EL (cell line): Measurements from ENCODE around the gene CEP85.

Experiments
- DNase-seq: peaks from one replicate; pipeline ENCODE4 v3.0.0-alpha.2; 2016

The CEP85 gene

DNA sequence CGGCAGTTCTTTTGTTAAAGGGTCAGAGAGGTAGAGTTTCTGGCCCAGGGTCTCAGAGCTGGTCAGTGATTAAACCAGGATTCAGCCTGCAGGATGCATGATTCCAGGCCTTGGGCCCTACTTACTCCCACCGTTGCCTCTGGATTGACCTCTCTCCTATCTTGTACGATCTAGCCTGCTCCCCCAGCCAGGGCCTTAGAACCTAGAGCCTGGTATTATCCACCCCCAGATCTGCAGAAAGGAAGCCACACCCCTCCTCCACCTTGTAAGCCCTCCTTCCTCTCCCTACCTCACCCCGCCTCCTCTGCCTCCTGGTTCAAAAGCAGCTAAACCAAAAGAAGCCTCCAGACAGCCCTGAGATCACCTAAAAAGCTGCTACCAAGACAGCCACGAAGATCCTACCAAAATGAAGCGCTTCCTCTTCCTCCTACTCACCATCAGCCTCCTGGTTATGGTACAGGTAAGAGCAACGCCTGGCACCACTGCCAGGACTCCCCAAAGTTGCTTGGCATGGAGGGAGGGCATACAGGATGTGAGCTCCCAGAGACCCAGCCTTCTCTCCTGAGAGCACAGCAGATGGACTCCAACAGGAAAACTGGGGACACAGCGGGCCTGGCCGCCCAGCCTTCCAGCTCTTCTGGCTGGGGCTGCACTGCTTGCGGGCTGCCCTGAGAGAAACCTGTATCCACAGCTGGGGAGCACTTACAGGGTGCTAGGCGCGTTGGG lies 83.8 kb downstream of the CEP85 start, which contains the start of gene CD52:
CD52 (plus strand) TSS at position 347 of the 726 bp plus-strand sequence; CDS start at position 407, 60 bp downstream.
- no peak for DNase-seq

DNA sequence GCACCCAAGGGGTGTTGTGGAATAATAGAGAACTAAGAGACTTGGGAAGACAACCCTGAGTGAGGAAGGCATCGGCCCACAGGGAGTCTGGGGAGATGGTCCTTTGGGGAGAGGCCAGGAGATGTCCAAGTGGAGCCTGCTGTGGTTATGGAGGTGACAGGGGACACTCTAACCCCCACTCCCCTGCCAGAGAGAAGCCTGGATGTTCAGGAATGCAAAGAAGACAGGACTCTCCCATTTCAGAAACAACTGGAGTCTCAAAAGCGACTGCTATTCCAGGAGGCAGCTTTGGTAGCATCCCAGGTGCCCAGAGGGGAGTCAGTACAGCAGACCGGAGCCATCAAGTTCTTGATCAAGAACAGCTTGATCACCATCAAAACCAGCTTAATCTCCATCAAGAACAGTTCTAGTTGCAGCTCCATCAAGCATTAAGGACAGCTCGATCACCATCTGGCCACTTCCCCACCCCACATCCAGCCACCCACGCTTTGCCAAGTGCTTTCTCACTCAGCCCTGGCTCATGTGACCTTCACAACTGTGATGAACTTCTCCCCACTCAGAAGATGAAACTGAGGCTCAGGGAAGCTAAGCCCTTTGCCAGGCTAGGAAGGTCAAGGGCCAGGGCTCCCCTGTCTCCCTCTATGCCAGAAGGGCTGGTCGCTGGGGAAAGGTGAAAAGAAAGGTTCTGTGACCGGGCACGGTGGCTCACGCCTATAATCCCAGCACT lies 84.5 kb downstream of the CEP85 start:
- no peak for DNase-seq

DNA sequence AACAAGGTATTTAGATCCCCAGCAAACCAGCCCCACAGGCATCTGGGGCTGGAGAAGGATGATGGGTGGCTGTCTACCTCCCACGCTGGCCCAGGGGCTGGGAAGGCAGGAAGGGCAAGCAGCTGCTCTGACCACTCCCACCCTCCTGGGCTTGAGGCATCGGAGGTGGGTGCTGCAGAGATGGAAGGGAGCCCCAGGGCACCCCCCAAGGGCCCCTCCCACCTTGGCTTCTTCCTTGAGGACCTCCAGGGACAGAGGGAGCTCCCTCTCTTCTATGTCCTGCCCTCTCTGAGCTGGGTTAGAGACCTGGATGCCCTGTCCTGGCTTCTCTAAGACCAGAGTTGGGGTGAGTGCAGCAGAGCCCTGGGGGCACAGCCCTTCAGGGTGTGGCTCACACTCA lies 86.9 kb downstream of the CEP85 start:
- no peak for DNase-seq

DNA sequence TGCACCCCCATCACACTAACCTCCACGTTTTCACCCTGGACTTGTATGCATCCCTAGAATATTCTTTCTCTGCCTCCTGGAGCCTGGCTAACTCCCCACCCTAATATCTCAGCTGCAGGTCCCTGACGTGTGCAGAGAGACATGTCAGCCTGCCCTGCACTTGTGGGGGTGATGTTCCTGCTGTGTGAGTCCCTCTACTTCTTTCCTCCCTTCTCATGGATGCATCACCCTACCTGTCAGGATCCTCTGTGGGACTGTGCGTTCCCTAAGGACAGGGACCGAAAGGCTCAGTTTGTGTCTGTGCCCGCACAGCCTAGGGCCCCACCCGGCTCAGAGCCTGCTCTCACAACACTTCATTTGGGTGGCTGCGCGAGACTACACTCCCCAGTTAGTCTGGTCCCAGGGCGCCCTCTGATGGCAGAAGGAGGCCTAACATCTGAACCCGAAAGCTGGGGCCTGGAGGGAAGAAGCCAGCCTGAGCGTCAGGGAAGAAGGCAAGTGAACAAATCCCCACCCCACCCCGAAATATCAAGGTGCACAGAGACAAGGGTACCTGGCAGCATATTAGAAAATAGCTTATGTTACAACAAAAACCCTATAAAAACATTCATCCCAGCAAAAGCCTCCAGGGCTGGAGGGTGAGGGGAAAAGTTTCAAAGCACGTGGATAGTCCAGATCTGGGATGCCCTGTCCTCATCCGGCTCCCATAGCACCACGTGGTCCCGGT lies 87.5 kb downstream of the CEP85 start:
- DNase-seq = peak; percentile 84

DNA sequence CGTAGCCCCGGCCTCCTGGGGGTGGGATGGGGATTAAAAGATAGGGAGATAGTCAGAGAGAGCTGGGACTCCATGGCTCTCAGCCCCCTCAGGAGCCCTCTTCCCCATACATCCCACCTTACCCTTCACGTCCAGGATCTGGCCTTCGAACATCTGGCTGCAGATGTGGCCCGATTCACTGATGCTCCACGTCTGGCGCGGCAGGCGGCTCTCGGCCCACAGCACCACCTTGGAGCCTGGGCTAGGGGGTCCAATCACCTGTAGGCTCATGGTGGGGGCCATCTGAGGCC lies 88.0 kb downstream of the CEP85 start:
- DNase-seq = no peak

DNA sequence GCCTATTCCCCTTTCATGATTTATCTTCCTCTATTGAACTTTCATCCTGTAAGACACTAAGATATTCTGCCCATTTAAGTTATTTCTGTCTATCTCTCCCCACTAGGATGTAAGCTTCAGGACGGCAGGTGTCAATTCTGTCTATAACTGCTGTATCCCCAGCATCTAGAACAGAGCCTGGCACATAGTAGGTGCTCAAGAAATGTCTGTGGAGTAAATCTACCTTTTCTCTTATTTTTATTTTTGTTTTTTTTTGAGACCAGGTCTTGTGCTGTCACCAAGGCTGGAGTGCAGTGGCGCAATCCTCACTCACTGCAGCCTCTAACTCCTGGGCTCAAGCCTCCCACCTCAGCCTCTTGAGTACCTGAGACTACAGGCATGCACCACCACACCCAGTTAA lies 89.4 kb downstream of the CEP85 start:
- DNase-seq = no peak

DNA sequence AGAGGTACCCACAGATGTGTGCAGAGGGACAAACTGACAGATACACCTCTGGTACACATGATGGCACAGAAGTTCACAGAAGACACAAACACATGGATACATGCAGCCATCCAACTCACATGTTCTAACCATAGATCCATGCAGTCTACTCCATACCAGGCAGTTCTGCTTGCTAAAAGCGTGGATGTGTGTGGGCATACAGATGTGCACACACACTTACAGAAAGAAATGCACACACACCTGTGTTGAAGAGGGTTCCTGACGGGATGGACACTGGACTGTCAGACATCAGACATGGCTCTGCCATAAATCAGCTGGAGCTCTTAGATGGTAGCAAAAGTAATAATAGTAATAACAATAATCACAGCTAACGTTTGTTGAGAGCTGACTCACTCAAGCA lies 90.5 kb downstream of the CEP85 start:
- DNase-seq = no peak

DNA sequence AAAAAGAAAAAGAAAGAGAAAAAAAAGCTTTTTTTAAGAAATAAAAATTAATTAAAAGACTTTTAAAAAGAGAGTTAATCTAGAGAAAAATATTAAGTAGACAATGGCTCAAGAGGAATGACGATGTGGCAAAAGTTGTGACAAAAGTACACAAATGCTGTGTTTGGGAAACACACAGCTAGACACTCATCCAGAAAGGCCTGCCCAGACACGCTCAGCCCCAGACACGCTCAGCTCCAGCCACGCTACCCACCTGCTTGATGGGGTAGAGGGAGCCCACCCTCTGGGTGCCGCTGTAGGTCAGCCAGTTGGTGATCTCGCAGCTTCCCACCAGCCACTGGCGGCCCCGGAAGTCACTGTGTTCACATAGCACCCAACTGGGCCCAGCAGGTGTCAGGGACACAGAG lies 94.0 kb downstream of the CEP85 start:
- DNase-seq = no peak
